Stomach (tissue), 9 donors: ENCODE measurements around the gene HEMK1. TPM values are rescaled to one million over a fixed set of nuclear protein-coding genes. Genes with fewer than 3 reads are reported as not detected.

ENCODE experiments used
- DNase-seq, 2 donors: peaks; one replicate each; pipeline versions ENCODE4 v3.0.0 to v3.0.0-alpha.2; 2013 to 2019
- H3K27ac ChIP-seq, 5 donors: fragments of 200-600 bp in 4 of 5; sonication (generic) in 4 of 5; one replicate each; pipeline ENCODE4 v1.5.1; 2013 to 2019; ENCODE audit warnings: mild to moderate bottlenecking in 1 of 5, moderate library complexity in 1 of 5
- H3K27me3 ChIP-seq, 3 donors: fragments of 200-600 bp; sonication (generic); one replicate each; pipeline ENCODE4 v1.5.1; 2017 to 2019; ENCODE audit warnings: mixed run types in 1 of 3
- H3K36me3 ChIP-seq, 4 donors: fragments of 200-600 bp; sonication (generic); 1 replicate in 3 of 4; 2 replicates in 1 of 4; pipeline ENCODE4 v1.5.1; 2016 to 2019
- H3K4me1 ChIP-seq, 4 donors: fragments of 200-600 bp; sonication (generic); one replicate each; pipeline ENCODE4 v1.5.1; 2016 to 2019
- H3K4me3 ChIP-seq, 4 donors: fragments of 200-600 bp; sonication (generic) in 3 of 4; one replicate each; pipeline ENCODE4 v1.5.1; 2016 to 2019; ENCODE audit warnings: mild to moderate bottlenecking in 1 of 4
- H3K9me3 ChIP-seq, 4 donors: fragments of 200-600 bp; sonication (generic); one replicate each; pipeline ENCODE4 v1.5.1; 2016 to 2019
- EP300 ChIP-seq: sonication (generic); formaldehyde crosslinking; IDR thresholded peaks from one replicate; pipeline ENCODE4 v1.6.1; 2017; ENCODE audit warnings: antibody characterized with exemption
- POLR2A ChIP-seq, 4 donors: fragments of 450-650 bp; IDR thresholded peaks; one replicate each; pipeline ENCODE4 v1.6.1; 2016; ENCODE audit warnings: antibody characterized with exemption in 4 of 4, control low read depth in 2 of 4, mild to moderate bottlenecking in 1 of 4, moderate library complexity in 1 of 4
- POLR2AphosphoS5 ChIP-seq, 3 donors: sonication (generic); formaldehyde crosslinking; IDR thresholded peaks; one replicate each; pipeline ENCODE4 v1.6.1; 2016; ENCODE audit warnings: antibody characterized with exemption in 3 of 3
- WGBS, 5 donors: extraction: QIAGEN DNeasy Blood & Tissue Kit in 3 of 5; methylation state at CpG; one replicate each; pipeline versions ENCODE4 v1.1.5 to v1.1.7; 2013 to 2018; 5-methylcytosine and 5-hydroxymethylcytosine counted together
- intact Hi-C: fragments of 100-400 bp; cut with DNase I; formaldehyde crosslinking; loops from one replicate; pipeline ENCODE4 v1.15.1; 2023; ENCODE audit warnings: low total_unique reads
- polyA plus RNA-seq, 3 donors: library from polyadenylated mRNA; stranded (reverse); fragments of 200-250 nt; gene quantifications; one replicate each; pipeline ENCODE4 v1.2.3, GENCODE V29; 2013
- total RNA-seq, 5 donors: library from RNA; depleted of rRNA; stranded (reverse); fragments of >200 nt; gene quantifications; one replicate each; pipeline versions ENCODE4 v1.1.0 to v1.2.3, GENCODE V29; 2014 to 2016
- TF ChIP-seq, protein P1 (sequence below), 7 experiments: fragments of 450-650 bp in 4 of 7; fragments of 200-600 bp in 3 of 7; sonication (generic) in 3 of 7; IDR thresholded peaks; one replicate each; pipeline ENCODE4 v1.5.1; 2016 to 2019; ENCODE audit warnings: antibody characterized with exemption in 7 of 7, control low read depth in 2 of 7, mild to moderate bottlenecking in 1 of 7
- donor health status: healthy with polysubstance abuse.
- donor health status: Bipolar disorder and iron deficiency.
- donor health status: healthy.

The HEMK1 gene
- total and polyA plus RNA-seq, 8 donors = 5.8 to 24.8 (median 13.7) TPM

DNA sequence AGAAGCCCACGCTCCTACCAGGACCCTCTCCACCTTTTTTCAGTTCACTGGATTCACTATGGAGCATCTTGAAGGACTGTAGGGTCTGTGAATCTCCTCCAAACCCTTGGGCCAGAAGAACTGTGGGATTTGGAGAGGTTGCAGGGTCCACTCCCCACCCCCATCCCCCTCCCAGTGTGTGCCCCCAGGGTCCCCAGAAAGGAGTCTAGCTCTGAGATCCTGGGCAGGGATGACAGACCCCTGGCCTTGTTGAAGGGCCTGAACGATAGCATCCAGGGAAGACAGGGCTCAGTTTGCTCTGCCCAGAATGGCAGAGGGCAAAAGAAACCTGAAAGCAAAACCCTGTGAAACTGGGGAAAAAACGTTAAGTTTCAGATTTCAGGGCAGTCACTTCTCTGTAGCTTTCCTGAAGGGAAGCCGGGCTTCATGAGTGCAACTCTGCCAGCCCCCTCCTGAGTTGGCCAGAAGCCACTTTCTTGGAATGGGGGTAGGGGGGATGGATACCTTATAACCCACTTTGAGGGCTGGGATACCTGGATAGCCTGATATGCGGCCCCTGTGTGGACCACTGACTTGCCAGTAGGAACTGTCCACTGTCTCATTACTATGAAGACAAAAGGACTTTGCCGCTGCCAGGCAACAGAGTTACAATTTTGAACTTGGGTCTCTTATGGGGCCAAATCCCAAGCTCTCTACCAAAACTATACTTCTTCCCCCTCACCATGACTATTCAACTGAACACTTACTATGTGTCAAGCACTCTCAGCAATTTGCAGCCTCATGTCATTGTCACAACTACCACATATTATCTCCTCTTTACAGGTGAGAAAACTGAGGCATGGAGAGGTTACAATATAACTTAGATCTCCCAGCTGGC, 43.9 kb downstream of the HEMK1 start:
- TF ChIP-seq EP300 (no peak), POLR2A (IDR thresholded peaks at IDR 0.05) (no peak), POLR2AphosphoS5 (IDR thresholded peaks at IDR 0.05) (no peak)
- TF ChIP-seq, protein P1, sequence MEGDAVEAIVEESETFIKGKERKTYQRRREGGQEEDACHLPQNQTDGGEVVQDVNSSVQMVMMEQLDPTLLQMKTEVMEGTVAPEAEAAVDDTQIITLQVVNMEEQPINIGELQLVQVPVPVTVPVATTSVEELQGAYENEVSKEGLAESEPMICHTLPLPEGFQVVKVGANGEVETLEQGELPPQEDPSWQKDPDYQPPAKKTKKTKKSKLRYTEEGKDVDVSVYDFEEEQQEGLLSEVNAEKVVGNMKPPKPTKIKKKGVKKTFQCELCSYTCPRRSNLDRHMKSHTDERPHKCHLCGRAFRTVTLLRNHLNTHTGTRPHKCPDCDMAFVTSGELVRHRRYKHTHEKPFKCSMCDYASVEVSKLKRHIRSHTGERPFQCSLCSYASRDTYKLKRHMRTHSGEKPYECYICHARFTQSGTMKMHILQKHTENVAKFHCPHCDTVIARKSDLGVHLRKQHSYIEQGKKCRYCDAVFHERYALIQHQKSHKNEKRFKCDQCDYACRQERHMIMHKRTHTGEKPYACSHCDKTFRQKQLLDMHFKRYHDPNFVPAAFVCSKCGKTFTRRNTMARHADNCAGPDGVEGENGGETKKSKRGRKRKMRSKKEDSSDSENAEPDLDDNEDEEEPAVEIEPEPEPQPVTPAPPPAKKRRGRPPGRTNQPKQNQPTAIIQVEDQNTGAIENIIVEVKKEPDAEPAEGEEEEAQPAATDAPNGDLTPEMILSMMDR (IDR thresholded peaks at IDR 0.05) = no peak
- H3K4me3 ChIP-seq = peak overlapping the region in 1 of 4 donors; percentile 83
- H3K27me3 ChIP-seq = no peaks in the 10 kb centered on the region
- H3K9me3 ChIP-seq = no peaks in the 10 kb centered on the region
- 50 to 71% (median 68%) methylated on average over 4 to 6 of the region's 6 CpGs for WGBS, 5 donors
- H3K27ac ChIP-seq = peak overlapping the region; percentile 87 to 97 (median 91)
- H3K36me3 ChIP-seq = peaks cover 1 to 4% (median 3%) of the 10 kb centered on the region in 4 donors
- DNase-seq = no peak
- intact Hi-C loops = loop anchor here (5.0 kb wide), 1 partner anchor 41 kb away; no protein-coding TSS in a partner anchor
- peaks cover 38 to 76% (median 72%) of the 10 kb centered on the region in 4 donors for H3K4me1 ChIP-seq

DNA sequence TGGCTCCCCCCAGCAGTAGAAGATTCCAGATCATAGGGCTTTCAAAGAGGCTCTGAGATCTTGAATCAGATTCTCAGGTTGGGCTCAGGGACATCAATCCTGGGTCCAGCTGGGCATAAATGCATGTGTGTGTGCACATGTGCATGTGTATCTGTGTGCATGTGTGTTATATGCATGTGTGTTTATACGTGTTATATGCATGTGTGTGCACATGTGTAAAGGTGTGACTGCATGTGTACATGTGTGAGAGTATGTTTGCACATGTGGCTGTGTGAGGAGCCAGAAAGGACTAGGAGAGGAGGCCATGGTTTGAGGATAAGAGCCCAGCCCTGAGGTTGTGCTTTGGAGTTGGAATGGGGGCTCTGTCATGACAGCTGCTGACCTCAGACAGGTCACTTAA, 45.9 kb downstream of the HEMK1 start:
- DNase-seq = no peak
- H3K9me3 ChIP-seq = no peaks in the 10 kb centered on the region
- no peaks in the 10 kb centered on the region for H3K36me3 ChIP-seq
- peaks cover 45 to 76% (median 69%) of the 10 kb centered on the region in 4 donors for H3K4me1 ChIP-seq
- WGBS, 5 donors = 60 to 77% (median 75%) methylated on average over 1 of the region's 1 CpG
- H3K27me3 ChIP-seq = no peaks in the 10 kb centered on the region
- no peak overlapping the region for H3K27ac ChIP-seq
- TF ChIP-seq POLR2A (IDR thresholded peaks at IDR 0.05) = no peak
- TF ChIP-seq EP300 = no peak
- no peak for TF ChIP-seq POLR2AphosphoS5 (IDR thresholded peaks at IDR 0.05)
- TF ChIP-seq, protein P1 (IDR thresholded peaks at IDR 0.05) = no peak
- intact Hi-C loops = no loop called here
- H3K4me3 ChIP-seq = no peak overlapping the region

DNA sequence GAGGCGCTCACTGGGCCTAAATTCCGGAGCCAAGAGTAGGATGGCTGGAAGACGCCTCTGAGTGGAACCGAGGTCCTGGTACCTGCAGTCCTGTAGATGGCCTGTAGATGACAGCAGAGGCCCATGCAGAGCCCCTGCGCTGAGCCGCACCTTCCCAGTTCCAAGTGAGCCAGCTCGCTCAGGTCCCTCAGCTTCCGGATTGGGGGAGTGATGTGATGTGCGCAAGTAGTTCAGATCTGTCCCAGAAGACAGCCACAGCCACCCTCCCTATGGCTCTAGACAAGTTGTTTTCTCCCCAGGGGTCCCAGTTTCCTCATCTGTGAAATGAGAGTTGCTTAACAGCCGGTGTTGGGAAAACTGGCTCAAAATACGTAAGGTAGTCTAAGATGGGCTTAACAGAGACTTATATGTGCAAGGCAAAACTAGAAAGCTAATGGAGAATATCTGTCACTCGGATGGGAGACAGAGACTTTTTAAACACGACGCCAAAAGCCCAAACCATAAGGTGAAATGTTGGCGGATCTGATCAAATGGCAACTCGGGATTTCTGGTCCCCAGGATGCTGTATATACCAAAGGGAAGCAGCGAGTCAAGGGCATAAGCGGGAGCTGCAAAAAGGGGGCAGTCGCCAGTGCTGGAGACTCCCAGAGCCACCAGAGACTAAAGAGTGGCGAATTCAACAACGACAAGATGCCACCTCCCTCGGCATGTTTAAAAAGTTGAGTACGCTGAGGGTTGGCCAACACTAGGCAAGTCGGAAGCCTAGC, 46.9 kb downstream of the HEMK1 start:
- H3K9me3 ChIP-seq = no peaks in the 10 kb centered on the region
- H3K27ac ChIP-seq = peak overlapping the region; percentile 89 to 97 (median 94)
- H3K27me3 ChIP-seq = no peaks in the 10 kb centered on the region
- peak overlapping the region; percentile 63 to 95 (median 84) for H3K4me3 ChIP-seq
- intact Hi-C loops = no loop called here
- no peaks in the 10 kb centered on the region for H3K36me3 ChIP-seq
- H3K4me1 ChIP-seq = peaks cover 40 to 76% (median 68%) of the 10 kb centered on the region in 4 donors
- WGBS, 5 donors = 0 to 1% (median 1%) methylated on average over 22 to 24 of the region's 24 CpGs
- TF ChIP-seq, protein P1 (IDR thresholded peaks at IDR 0.05) = peak in 5 of 7 experiments; percentile 96 to 99 (median 98)
- TF ChIP-seq POLR2A (IDR thresholded peaks at IDR 0.05) = no peak
- no peak for TF ChIP-seq EP300
- TF ChIP-seq POLR2AphosphoS5 (IDR thresholded peaks at IDR 0.05) = peak in 1 of 3 donors; percentile 38
- peak; percentile 90 to 95 for DNase-seq

DNA sequence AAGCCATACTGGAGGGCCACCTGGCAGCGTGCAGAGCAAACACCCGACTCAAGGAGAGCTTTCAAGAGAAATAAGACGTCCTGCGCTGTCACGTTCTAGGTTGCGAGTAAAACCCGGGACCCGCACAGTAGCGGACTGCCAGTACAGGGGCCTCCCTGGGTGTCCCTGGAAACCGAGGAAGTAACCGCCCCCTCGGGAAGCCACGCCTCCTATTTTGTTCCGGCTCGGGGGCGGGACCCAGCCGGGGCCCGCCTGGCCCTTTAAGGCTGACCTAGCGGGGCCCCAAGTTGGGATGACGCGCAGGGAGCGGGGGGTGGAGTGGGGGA, 47.4 kb downstream of the HEMK1 start:
- TF ChIP-seq POLR2AphosphoS5 (IDR thresholded peaks at IDR 0.05) (peak in 2 of 3 donors; percentile 15 to 19), POLR2A (IDR thresholded peaks at IDR 0.05) (no peak)
- WGBS, 5 donors = 0% methylated on average over 3 to 22 of the region's 22 CpGs; no CpG with 5 or more reads in 1 of the 5 donors
- Histone ChIP-seq H3K4me1 (peaks cover 38 to 78% (median 65%) of the 10 kb centered on the region in 4 donors), H3K27me3 (no peaks in the 10 kb centered on the region), H3K4me3 (peak overlapping the region; percentile 63 to 95 (median 84)), H3K36me3 (no peaks in the 10 kb centered on the region), H3K27ac (peak overlapping the region; percentile 89 to 97 (median 94)), H3K9me3 (no peaks in the 10 kb centered on the region)
- intact Hi-C loops = no loop called here
- DNase-seq = peak; percentile 95 to 97
